ENCODE results near the gene APBA1.
"Not testable (repeated sequence)": the region's sequence is repeated elsewhere in the genome, so short reads cannot be mapped to it uniquely, and the experiment has no call there.

The APBA1 gene

GRCh38 chr9:69604568-69605219, 67.5 kb downstream of the APBA1 start:
- DNase-seq (ENCODE audit: low spot score): no peak

- DNase-seq (ENCODE audit: low spot score): no peak
These were observed 68.5 kb downstream of the APBA1 start for GRCh38 chr9:69603656-69604055.

GRCh38 chr9:69602773-69603172, 69.4 kb downstream of the APBA1 start:
- no peak for DNase-seq (ENCODE audit: low spot score)

- DNase-seq (ENCODE audit: low spot score): no peak
These were observed 70.5 kb downstream of the APBA1 start for GRCh38 chr9:69601698-69602097.

- no peak for DNase-seq (ENCODE audit: low spot score)
These were observed 71.7 kb downstream of the APBA1 start for GRCh38 chr9:69600314-69601047.

GRCh38 chr9:69599232-69599971, 72.8 kb downstream of the APBA1 start:
- no peak for DNase-seq (ENCODE audit: low spot score)

- DNase-seq (ENCODE audit: low spot score): not testable (repeated sequence)
These were observed 75.3 kb downstream of the APBA1 start for GRCh38 chr9:69596906-69597305.

GRCh38 chr9:69594180-69594579, 78.0 kb downstream of the APBA1 start:
- no peak for DNase-seq (ENCODE audit: low spot score)

- DNase-seq (ENCODE audit: low spot score): no peak
These were observed 78.4 kb downstream of the APBA1 start for GRCh38 chr9:69593756-69594155.

- DNase-seq (ENCODE audit: low spot score): no peak
These were observed 78.9 kb downstream of the APBA1 start for GRCh38 chr9:69593301-69593700.

- no peak for DNase-seq (ENCODE audit: low spot score)
These were observed 81.9 kb downstream of the APBA1 start for GRCh38 chr9:69590266-69590665.

- no peak for DNase-seq (ENCODE audit: low spot score)
These were observed 83.0 kb downstream of the APBA1 start for GRCh38 chr9:69589156-69589555.

- DNase-seq (ENCODE audit: low spot score): no peak
These were observed 86.6 kb downstream of the APBA1 start for GRCh38 chr9:69585571-69585970.

GRCh38 chr9:69584759-69585158, 87.4 kb downstream of the APBA1 start:
- DNase-seq (ENCODE audit: low spot score): no peak

GRCh38 chr9:69583645-69584234, 88.4 kb downstream of the APBA1 start:
- DNase-seq (ENCODE audit: low spot score): no peak

- no peak for DNase-seq (ENCODE audit: low spot score)
These were observed 89.5 kb downstream of the APBA1 start for GRCh38 chr9:69582544-69583297.

GRCh38 chr9:69582018-69582417, 90.2 kb downstream of the APBA1 start:
- DNase-seq (ENCODE audit: low spot score): no peak

GRCh38 chr9:69580582-69581214, 91.5 kb downstream of the APBA1 start:
- no peak for DNase-seq (ENCODE audit: low spot score)

- no peak for DNase-seq (ENCODE audit: low spot score)
These were observed 92.2 kb downstream of the APBA1 start for GRCh38 chr9:69579760-69580581.

GRCh38 chr9:69579032-69579758, 93.0 kb downstream of the APBA1 start:
- no peak for DNase-seq (ENCODE audit: low spot score)
